HEK293 (cell line): ENCODE measurements around the gene TRH.
A peak's percentile ranks its signal among the peaks of the same experiment; 100 is the strongest.

ENCODE experiments used
- CTCF ChIA-PET: fragments of 350-600 bp; formaldehyde crosslinking; extraction: SDS; loops from one replicate; lab custom pipeline; 2021; ENCODE audit warnings: antibody characterized with exemption; lab: Yijun Ruan, JAX
- POLR2A ChIA-PET: fragments of 300-600 bp; formaldehyde crosslinking; extraction: SDS; loops from one replicate; lab custom pipeline; 2020; ENCODE audit warnings: antibody characterized with exemption, inconsistent platforms; lab: Yijun Ruan, JAX
- H3K27ac ChIP-seq: fragments of 200-500 bp; sonication (Bioruptor generic); 2 replicates; pipeline ENCODE4 v1.5.1; 2014; ENCODE audit warnings: low read depth, low read length, control low read depth, inconsistent platforms; ENCODE audit errors: extremely low read depth
- H3K36me3 ChIP-seq, 2 experiments: fragments of 200-500 bp in 1 of 2; sonication (Bioruptor generic) in 1 of 2; 1 replicate in 1 of 2; 2 replicates in 1 of 2; pipeline ENCODE4 v1.5.1; 2014 to 2017; ENCODE audit warnings: inconsistent platforms in 2 of 2, low read length in 2 of 2; ENCODE audit not compliant: control insufficient read depth in 2 of 2, insufficient read depth in 1 of 2
- H3K4me1 ChIP-seq: fragments of 200-500 bp; sonication (Bioruptor generic); 2 replicates; pipeline ENCODE4 v1.5.1; 2014; ENCODE audit warnings: mild to moderate bottlenecking, low read length, inconsistent platforms; ENCODE audit not compliant: control insufficient read depth, insufficient read depth
- H3K4me3 ChIP-seq: 2 replicates; pipeline ENCODE4 v1.5.1; 2011; ENCODE audit warnings: low read depth, mild to moderate bottlenecking, control low read depth, low read length, moderate library complexity
- H3K9me3 ChIP-seq: fragments of 200-500 bp; sonication (Bioruptor generic); 2 replicates; pipeline ENCODE4 v1.5.1; 2014; ENCODE audit warnings: low read depth, low read length, inconsistent platforms; ENCODE audit not compliant: control insufficient read depth, insufficient read depth
- GLI2 ChIP-seq: fragments of 450-650 bp; formaldehyde crosslinking; IDR thresholded peaks from 2 replicates; pipeline ENCODE4; 2017; ENCODE audit warnings: missing biosample characterization, missing genetic modification characterization, low read depth, borderline replicate concordance
- PRDM1 ChIP-seq: fragments of 450-650 bp; formaldehyde crosslinking; IDR thresholded peaks from 2 replicates; pipeline ENCODE4; 2016; ENCODE audit warnings: missing biosample characterization, missing genetic modification characterization
- REPIN1 ChIP-seq: fragments of 450-650 bp; formaldehyde crosslinking; IDR thresholded peaks from 2 replicates; pipeline ENCODE4 v1.5.1; 2017; ENCODE audit warnings: missing biosample characterization, missing genetic modification characterization, low read depth
- ZBTB1 ChIP-seq: fragments of 450-650 bp; formaldehyde crosslinking; IDR thresholded peaks from 2 replicates; pipeline ENCODE4 v1.5.1; 2016; ENCODE audit warnings: missing biosample characterization, missing genetic modification characterization
- ZBTB17 ChIP-seq: fragments of 450-650 bp; formaldehyde crosslinking; IDR thresholded peaks from 2 replicates; pipeline ENCODE4 v1.5.1; 2016; ENCODE audit warnings: missing biosample characterization, missing genetic modification characterization
- ZFHX2 ChIP-seq: fragments of 450-650 bp; formaldehyde crosslinking; conservative IDR thresholded peaks from 2 replicates; pipeline ENCODE4 v1.5.1; 2016; ENCODE audit warnings: missing biosample characterization, missing genetic modification characterization
- ZNF23 ChIP-seq: fragments of 450-650 bp; formaldehyde crosslinking; IDR thresholded peaks from 2 replicates; pipeline ENCODE4 v1.5.1; 2016; ENCODE audit warnings: missing biosample characterization, missing genetic modification characterization, borderline replicate concordance
- ZNF24 ChIP-seq: fragments of 450-650 bp; formaldehyde crosslinking; IDR thresholded peaks from 2 replicates; pipeline ENCODE4 v1.5.1; 2016; ENCODE audit warnings: missing biosample characterization, missing genetic modification characterization
- ZNF354C ChIP-seq: fragments of 450-650 bp; formaldehyde crosslinking; IDR thresholded peaks from 2 replicates; pipeline ENCODE4 v1.5.1; 2016; ENCODE audit warnings: missing biosample characterization, missing genetic modification characterization, low read depth, borderline replicate concordance
- ZNF610 ChIP-seq: fragments of 450-650 bp; formaldehyde crosslinking; IDR thresholded peaks from 2 replicates; pipeline ENCODE4 v1.5.1; 2016; ENCODE audit warnings: missing biosample characterization, missing genetic modification characterization, borderline replicate concordance
- ZNF626 ChIP-seq: fragments of 450-650 bp; sonication (Bioruptor Pico); formaldehyde crosslinking; IDR thresholded peaks from 2 replicates; pipeline ENCODE4 v1.5.1; 2018; ENCODE audit warnings: missing biosample characterization, missing genetic modification characterization, inconsistent platforms
- ZNF830 ChIP-seq: fragments of 450-650 bp; IDR thresholded peaks from 2 replicates; pipeline ENCODE4 v1.5.0; 2018; ENCODE audit warnings: missing biosample characterization, missing genetic modification characterization, low read depth, mild to moderate bottlenecking, moderate library complexity
- TF ChIP-seq, protein P1 (sequence below): IDR thresholded peaks from 2 replicates; pipeline ENCODE4 v1.6.1; 2011; ENCODE audit warnings: mild to moderate bottlenecking, low read depth, low read length, borderline replicate concordance
- TF ChIP-seq, protein P2 (sequence below): fragments of 450-650 bp; formaldehyde crosslinking; IDR thresholded peaks from 2 replicates; pipeline ENCODE4 v1.5.1; 2016; ENCODE audit warnings: missing biosample characterization, missing genetic modification characterization
- TF ChIP-seq, protein P3 (sequence below): fragments of 450-650 bp; formaldehyde crosslinking; IDR thresholded peaks from 2 replicates; pipeline ENCODE4 v1.5.1; 2016; ENCODE audit warnings: missing biosample characterization, missing genetic modification characterization

The TRH gene

GRCh38 chr3:129947538-129948240 is 26.8 kb upstream of the TRH start:
- Histone ChIP-seq H3K27ac (no peak overlapping the region), H3K4me3 (no peak overlapping the region), H3K9me3 (no peaks in the 10 kb centered on the region), H3K36me3 (no peaks in the 10 kb centered on the region), H3K4me1 (no peaks in the 10 kb centered on the region)
- POLR2A ChIA-PET, result no interaction called here
- TF ChIP-seq ZNF24 (tag by site-specific recombination), result no peak
- TF ChIP-seq ZFHX2, result 0 out of 2 replicates have a peak, but pooled peaks have one; percentile 18
- CTCF ChIA-PET, result interaction anchor here (0.7 kb wide), 1 partner anchor 24 kb away, joined by 3 read pairs; no protein-coding TSS in a partner anchor

- H3K9me3 ChIP-seq, result no peaks in the 10 kb centered on the region
- ChIA-PET POLR2A (no interaction called here), CTCF (interaction anchor here (0.6 to 0.7 kb wide), 2 partner anchors 8 to 10 kb away, joined by 3 to 4 read pairs; no protein-coding TSS in a partner anchor)
- H3K27ac ChIP-seq, result no peak overlapping the region
- no peaks in the 10 kb centered on the region for H3K36me3 ChIP-seq
- TF ChIP-seq GLI2 (no peak), PRDM1 (tag by site-specific recombination) (no peak), ZBTB17 (tag by site-specific recombination) (no peak), ZNF626 (tag by site-specific recombination) (no peak), REPIN1 (tag by site-specific recombination) (no peak), ZNF830 (no peak), ZNF354C (no peak), ZNF23 (no peak), ZBTB1 (tag by site-specific recombination) (no peak), ZNF610 (tag by site-specific recombination) (no peak)
- TF ChIP-seq, protein P1, sequence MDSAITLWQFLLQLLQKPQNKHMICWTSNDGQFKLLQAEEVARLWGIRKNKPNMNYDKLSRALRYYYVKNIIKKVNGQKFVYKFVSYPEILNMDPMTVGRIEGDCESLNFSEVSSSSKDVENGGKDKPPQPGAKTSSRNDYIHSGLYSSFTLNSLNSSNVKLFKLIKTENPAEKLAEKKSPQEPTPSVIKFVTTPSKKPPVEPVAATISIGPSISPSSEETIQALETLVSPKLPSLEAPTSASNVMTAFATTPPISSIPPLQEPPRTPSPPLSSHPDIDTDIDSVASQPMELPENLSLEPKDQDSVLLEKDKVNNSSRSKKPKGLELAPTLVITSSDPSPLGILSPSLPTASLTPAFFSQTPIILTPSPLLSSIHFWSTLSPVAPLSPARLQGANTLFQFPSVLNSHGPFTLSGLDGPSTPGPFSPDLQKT, result no peak
- TF ChIP-seq, protein P2, sequence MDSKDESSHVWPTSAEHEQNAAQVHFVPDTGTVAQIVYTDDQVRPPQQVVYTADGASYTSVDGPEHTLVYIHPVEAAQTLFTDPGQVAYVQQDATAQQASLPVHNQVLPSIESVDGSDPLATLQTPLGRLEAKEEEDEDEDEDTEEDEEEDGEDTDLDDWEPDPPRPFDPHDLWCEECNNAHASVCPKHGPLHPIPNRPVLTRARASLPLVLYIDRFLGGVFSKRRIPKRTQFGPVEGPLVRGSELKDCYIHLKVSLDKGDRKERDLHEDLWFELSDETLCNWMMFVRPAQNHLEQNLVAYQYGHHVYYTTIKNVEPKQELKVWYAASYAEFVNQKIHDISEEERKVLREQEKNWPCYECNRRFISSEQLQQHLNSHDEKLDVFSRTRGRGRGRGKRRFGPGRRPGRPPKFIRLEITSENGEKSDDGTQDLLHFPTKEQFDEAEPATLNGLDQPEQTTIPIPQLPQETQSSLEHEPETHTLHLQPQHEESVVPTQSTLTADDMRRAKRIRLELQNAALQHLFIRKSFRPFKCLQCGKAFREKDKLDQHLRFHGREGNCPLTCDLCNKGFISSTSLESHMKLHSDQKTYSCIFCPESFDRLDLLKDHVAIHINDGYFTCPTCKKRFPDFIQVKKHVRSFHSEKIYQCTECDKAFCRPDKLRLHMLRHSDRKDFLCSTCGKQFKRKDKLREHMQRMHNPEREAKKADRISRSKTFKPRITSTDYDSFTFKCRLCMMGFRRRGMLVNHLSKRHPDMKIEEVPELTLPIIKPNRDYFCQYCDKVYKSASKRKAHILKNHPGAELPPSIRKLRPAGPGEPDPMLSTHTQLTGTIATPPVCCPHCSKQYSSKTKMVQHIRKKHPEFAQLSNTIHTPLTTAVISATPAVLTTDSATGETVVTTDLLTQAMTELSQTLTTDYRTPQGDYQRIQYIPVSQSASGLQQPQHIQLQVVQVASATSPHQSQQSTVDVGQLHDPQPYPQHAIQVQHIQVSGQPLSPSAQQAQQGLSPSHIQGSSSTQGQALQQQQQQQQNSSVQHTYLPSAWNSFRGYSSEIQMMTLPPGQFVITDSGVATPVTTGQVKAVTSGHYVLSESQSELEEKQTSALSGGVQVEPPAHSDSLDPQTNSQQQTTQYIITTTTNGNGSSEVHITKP (tag by site-specific recombination), result no peak
- TF ChIP-seq, protein P3, sequence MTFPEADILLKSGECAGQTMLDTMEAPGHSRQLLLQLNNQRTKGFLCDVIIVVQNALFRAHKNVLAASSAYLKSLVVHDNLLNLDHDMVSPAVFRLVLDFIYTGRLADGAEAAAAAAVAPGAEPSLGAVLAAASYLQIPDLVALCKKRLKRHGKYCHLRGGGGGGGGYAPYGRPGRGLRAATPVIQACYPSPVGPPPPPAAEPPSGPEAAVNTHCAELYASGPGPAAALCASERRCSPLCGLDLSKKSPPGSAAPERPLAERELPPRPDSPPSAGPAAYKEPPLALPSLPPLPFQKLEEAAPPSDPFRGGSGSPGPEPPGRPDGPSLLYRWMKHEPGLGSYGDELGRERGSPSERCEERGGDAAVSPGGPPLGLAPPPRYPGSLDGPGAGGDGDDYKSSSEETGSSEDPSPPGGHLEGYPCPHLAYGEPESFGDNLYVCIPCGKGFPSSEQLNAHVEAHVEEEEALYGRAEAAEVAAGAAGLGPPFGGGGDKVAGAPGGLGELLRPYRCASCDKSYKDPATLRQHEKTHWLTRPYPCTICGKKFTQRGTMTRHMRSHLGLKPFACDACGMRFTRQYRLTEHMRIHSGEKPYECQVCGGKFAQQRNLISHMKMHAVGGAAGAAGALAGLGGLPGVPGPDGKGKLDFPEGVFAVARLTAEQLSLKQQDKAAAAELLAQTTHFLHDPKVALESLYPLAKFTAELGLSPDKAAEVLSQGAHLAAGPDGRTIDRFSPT (tag by site-specific recombination), result no peak
- no peak overlapping the region for H3K4me3 ChIP-seq
- H3K4me1 ChIP-seq, result no peaks in the 10 kb centered on the region
Observed at GRCh38 chr3:129950318-129951046, 24.0 kb upstream of the TRH start.
